ENCODE measurements around the gene TTC9C. TPM values are rescaled to one million over a fixed set of nuclear protein-coding genes. Genes with fewer than 3 reads are reported as not detected.

Gene TTC9C
- total RNA-seq, 1 experiment from 2014 or later, result 48.7 TPM

- Mint-ChIP-seq H3K36me3 (peaks cover 31% of the 10 kb centered on the region), H3K4me1 (peaks cover 39% of the 10 kb centered on the region), H3K27me3 (ENCODE audit: low read depth) (no peaks in the 10 kb centered on the region; the same call in 1 of the 2 replicates), H3K9me3 (no peaks in the 10 kb centered on the region), H3K27ac (no peak overlapping the region), H3K4me3 (peak overlapping the region; percentile 92)
- ChIA-PET POLR2A (interaction anchor here (0.6 to 6.0 kb wide), 12 partner anchors 19 to 148 kb away, joined by 3 to 35 read pairs (median 8); partner anchors contain the start of genes C11orf98, CSKMT, EEF1G and HNRNPUL2), CTCF (interaction anchor here (0.5 to 4.0 kb wide), 11 partner anchors 14 to 153 kb away, joined by 3 to 24 read pairs (median 5); partner anchors contain the start of genes LBHD1, TAF6L, TMEM179B and TUT1)
- DNase-seq (ENCODE audit: low spot score) (no peak), ATAC-seq (no peak)
- TF ChIP-seq NR3C1 (CRISPR knock-in tag; conservative IDR thresholded peaks at IDR 0.05; ENCODE audit: low read depth), result no peak
- TF ChIP-seq NR1H2 (CRISPR knock-in tag; IDR thresholded peaks at IDR 0.05), result no peak
- TF ChIP-seq E2F1 (CRISPR knock-in tag; IDR thresholded peaks at IDR 0.05), result no peak
- TF ChIP-seq ELF4 (CRISPR knock-in tag; IDR thresholded peaks at IDR 0.05; ENCODE audit: low read depth), result no peak
- TF ChIP-seq, protein P1, sequence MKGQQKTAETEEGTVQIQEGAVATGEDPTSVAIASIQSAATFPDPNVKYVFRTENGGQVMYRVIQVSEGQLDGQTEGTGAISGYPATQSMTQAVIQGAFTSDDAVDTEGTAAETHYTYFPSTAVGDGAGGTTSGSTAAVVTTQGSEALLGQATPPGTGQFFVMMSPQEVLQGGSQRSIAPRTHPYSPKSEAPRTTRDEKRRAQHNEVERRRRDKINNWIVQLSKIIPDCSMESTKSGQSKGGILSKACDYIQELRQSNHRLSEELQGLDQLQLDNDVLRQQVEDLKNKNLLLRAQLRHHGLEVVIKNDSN (CRISPR knock-in tag; IDR thresholded peaks at IDR 0.05), result no peak
- no peak for TF ChIP-seq NFYB (CRISPR knock-in tag; conservative IDR thresholded peaks at IDR 0.05; ENCODE audit: low read depth)
- TF ChIP-seq, protein P2, sequence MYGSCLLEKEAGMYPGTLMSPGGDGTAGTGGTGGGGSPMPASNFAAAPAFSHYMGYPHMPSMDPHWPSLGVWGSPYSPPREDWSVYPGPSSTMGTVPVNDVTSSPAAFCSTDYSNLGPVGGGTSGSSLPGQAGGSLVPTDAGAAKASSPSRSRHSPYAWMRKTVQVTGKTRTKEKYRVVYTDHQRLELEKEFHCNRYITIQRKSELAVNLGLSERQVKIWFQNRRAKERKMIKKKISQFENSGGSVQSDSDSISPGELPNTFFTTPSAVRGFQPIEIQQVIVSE (CRISPR knock-in tag; IDR thresholded peaks at IDR 0.05; ENCODE audit: borderline replicate concordance), result no peak
- no peak for TF ChIP-seq GABPB1 (CRISPR knock-in tag; IDR thresholded peaks at IDR 0.05)
- no peak for TF ChIP-seq TP53 (CRISPR knock-in tag; IDR thresholded peaks at IDR 0.05)
- TF ChIP-seq SOX15 (CRISPR knock-in tag; IDR thresholded peaks at IDR 0.05), result no peak
- TF ChIP-seq ZNF532 (CRISPR knock-in tag; IDR thresholded peaks at IDR 0.05; ENCODE audit: borderline replicate concordance), result no peak
- TF ChIP-seq JAZF1 (CRISPR knock-in tag; IDR thresholded peaks at IDR 0.05), result no peak
- no peak for TF ChIP-seq FOXK1 (CRISPR knock-in tag; IDR thresholded peaks at IDR 0.05)
Observed at GRCh38 chr11:62708392-62708791, 19.9 kb upstream of the TTC9C start.

- H3K4me3 Mint-ChIP-seq, result peak overlapping the region; percentile 92
- peaks cover 42% of the 10 kb centered on the region for H3K4me1 Mint-ChIP-seq
- ChIA-PET CTCF (interaction anchor here (0.5 to 4.0 kb wide), 13 partner anchors 14 to 284 kb away, joined by 3 to 24 read pairs (median 3); partner anchors contain the start of genes C11orf98, CSKMT, HNRNPUL2 and TAF6L), POLR2A (interaction anchor here (0.6 to 6.0 kb wide), 14 partner anchors 18 to 148 kb away, joined by 3 to 35 read pairs (median 6); partner anchors contain the start of genes C11orf98, CSKMT, EEF1G and HNRNPUL2)
- H3K9me3 Mint-ChIP-seq, result no peaks in the 10 kb centered on the region
- H3K27ac Mint-ChIP-seq, result peak overlapping the region; percentile 94
- DNase-seq (ENCODE audit: low spot score) (peak; percentile 45), ATAC-seq (peak; percentile 4)
- TF ChIP-seq CBFB (CRISPR knock-in tag; IDR thresholded peaks at IDR 0.05; ENCODE audit: low read depth), result no peak
- peaks cover 34% of the 10 kb centered on the region for H3K36me3 Mint-ChIP-seq
- no peaks in the 10 kb centered on the region; the same call in 1 of the 2 replicates for H3K27me3 Mint-ChIP-seq (ENCODE audit: low read depth)
Observed at GRCh38 chr11:62708793-62709192, 19.5 kb upstream of the TTC9C start.
